ENCODE measurements around the gene THUMPD2.

THUMPD2 gene

GRCh38 chr2:39723497-39723896 is 55.6 kb downstream of the THUMPD2 start:
- Histone ChIP-seq H3K9ac (ENCODE audit: low read depth in 1 of 2, low read length in 2 of 2) (no peak overlapping the region), H3K9me3 (ENCODE audit: control insufficient read depth in 2 of 2, low read length in 2 of 2) (no peaks in the 10 kb centered on the region), H3K4me3 (ENCODE audit: low read length in 2 of 2) (no peak overlapping the region), H3K36me3 (ENCODE audit: control insufficient read depth in 2 of 2, insufficient read depth in 2 of 2, low read length in 2 of 2) (no peaks in the 10 kb centered on the region), H3K4me1 (ENCODE audit: control insufficient read depth in 2 of 2, insufficient read depth in 2 of 2, low read length in 2 of 2) (no peaks in the 10 kb centered on the region), H3K27ac (ENCODE audit: low read depth in 2 of 2, low read length in 2 of 2) (no peak overlapping the region), H3K27me3 (ENCODE audit: control insufficient read depth in 2 of 2, insufficient read depth in 2 of 2, low read length in 2 of 2) (no peaks in the 10 kb centered on the region)

DNA sequence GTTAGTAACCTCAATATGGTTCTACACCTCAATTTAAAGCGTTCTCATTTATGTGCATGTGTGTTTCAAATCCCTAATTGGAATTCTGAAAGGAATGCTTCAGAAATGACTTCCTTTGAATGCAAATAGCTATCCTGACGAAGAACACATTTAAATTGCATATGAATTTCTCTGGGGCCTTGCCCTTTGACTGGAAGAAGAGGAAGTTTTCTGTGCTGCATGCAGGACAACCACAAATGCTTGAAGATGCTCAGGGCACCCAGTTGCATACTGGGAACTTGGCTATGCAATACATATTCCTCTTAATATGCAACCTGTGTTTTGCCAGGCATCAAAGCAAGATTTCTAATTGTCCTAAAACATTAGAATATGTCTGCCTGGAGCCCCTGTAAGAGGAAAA is 58.1 kb downstream of the THUMPD2 start:
- Histone ChIP-seq H3K36me3 (ENCODE audit: control insufficient read depth in 2 of 2, insufficient read depth in 2 of 2, low read length in 2 of 2) (no peaks in the 10 kb centered on the region), H3K27ac (ENCODE audit: low read depth in 2 of 2, low read length in 2 of 2) (no peak overlapping the region), H3K9ac (ENCODE audit: low read depth in 1 of 2, low read length in 2 of 2) (no peak overlapping the region), H3K4me1 (ENCODE audit: control insufficient read depth in 2 of 2, insufficient read depth in 2 of 2, low read length in 2 of 2) (no peaks in the 10 kb centered on the region), H3K9me3 (ENCODE audit: control insufficient read depth in 2 of 2, low read length in 2 of 2) (no peaks in the 10 kb centered on the region), H3K27me3 (ENCODE audit: control insufficient read depth in 2 of 2, insufficient read depth in 2 of 2, low read length in 2 of 2) (no peaks in the 10 kb centered on the region), H3K4me3 (ENCODE audit: low read length in 2 of 2) (no peak overlapping the region)

GRCh38 chr2:39719317-39719716 is 59.7 kb downstream of the THUMPD2 start:
- Histone ChIP-seq H3K4me1 (ENCODE audit: control insufficient read depth in 2 of 2, insufficient read depth in 2 of 2, low read length in 2 of 2) (no peaks in the 10 kb centered on the region), H3K27me3 (ENCODE audit: control insufficient read depth in 2 of 2, insufficient read depth in 2 of 2, low read length in 2 of 2) (no peaks in the 10 kb centered on the region), H3K9me3 (ENCODE audit: control insufficient read depth in 2 of 2, low read length in 2 of 2) (no peaks in the 10 kb centered on the region), H3K27ac (ENCODE audit: low read depth in 2 of 2, low read length in 2 of 2) (no peak overlapping the region), H3K9ac (ENCODE audit: low read depth in 1 of 2, low read length in 2 of 2) (no peak overlapping the region), H3K4me3 (ENCODE audit: low read length in 2 of 2) (no peak overlapping the region), H3K36me3 (ENCODE audit: control insufficient read depth in 2 of 2, insufficient read depth in 2 of 2, low read length in 2 of 2) (no peaks in the 10 kb centered on the region)

DNA sequence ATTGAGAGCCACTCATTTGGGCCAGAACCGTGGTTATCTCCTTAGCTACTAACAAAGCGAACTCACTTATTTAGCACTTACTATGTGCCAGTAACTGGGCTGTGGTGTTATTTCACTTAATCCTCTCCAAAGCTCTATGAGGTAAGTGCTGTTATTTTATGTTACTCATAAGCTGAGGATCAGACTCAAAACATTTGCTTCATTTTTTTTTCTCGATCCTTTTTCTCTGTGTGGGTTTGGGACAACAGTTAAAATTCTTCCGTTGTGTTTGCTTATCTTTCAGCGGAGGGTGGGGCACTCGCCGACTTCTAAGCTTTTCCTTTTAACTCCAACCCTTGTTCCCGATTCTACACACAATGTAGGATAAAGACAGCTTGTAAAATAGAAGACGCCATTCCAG is 60.6 kb downstream of the THUMPD2 start:
- no peak overlapping the region for H3K27ac ChIP-seq (ENCODE audit: low read depth in 2 of 2, low read length in 2 of 2)
- H3K4me3 ChIP-seq (ENCODE audit: low read length in 2 of 2) = no peak overlapping the region
- no peaks in the 10 kb centered on the region for H3K9me3 ChIP-seq (ENCODE audit: control insufficient read depth in 2 of 2, low read length in 2 of 2)
- H3K9ac ChIP-seq (ENCODE audit: low read depth in 1 of 2, low read length in 2 of 2) = no peak overlapping the region
- H3K36me3 ChIP-seq (ENCODE audit: control insufficient read depth in 2 of 2, insufficient read depth in 2 of 2, low read length in 2 of 2) = no peaks in the 10 kb centered on the region
- H3K27me3 ChIP-seq (ENCODE audit: control insufficient read depth in 2 of 2, insufficient read depth in 2 of 2, low read length in 2 of 2) = no peaks in the 10 kb centered on the region
- H3K4me1 ChIP-seq (ENCODE audit: control insufficient read depth in 2 of 2, insufficient read depth in 2 of 2, low read length in 2 of 2) = no peaks in the 10 kb centered on the region

DNA sequence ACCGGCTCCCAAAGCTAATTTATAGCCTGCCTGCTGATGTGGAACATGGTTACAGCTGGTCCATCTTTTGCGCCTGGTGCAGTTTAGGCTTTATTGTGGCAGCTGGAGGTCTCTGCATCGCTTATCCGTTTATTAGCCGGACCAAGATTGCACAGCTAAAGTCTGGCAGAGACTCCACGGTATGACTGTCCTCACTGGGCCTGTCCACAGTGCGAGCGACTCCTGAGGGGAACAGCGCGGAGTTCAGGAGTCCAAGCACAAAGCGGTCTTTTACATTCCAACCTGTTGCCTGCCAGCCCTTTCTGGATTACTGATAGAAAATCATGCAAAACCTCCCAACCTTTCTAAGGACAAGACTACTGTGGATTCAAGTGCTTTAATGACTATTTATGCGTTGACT is 62.0 kb downstream of the THUMPD2 start:
- H3K27me3 ChIP-seq (ENCODE audit: control insufficient read depth in 2 of 2, insufficient read depth in 2 of 2, low read length in 2 of 2) = no peaks in the 10 kb centered on the region
- no peaks in the 10 kb centered on the region for H3K4me1 ChIP-seq (ENCODE audit: control insufficient read depth in 2 of 2, insufficient read depth in 2 of 2, low read length in 2 of 2)
- no peaks in the 10 kb centered on the region for H3K9me3 ChIP-seq (ENCODE audit: control insufficient read depth in 2 of 2, low read length in 2 of 2)
- no peak overlapping the region for H3K9ac ChIP-seq (ENCODE audit: low read depth in 1 of 2, low read length in 2 of 2)
- H3K36me3 ChIP-seq (ENCODE audit: control insufficient read depth in 2 of 2, insufficient read depth in 2 of 2, low read length in 2 of 2) = no peaks in the 10 kb centered on the region
- H3K4me3 ChIP-seq (ENCODE audit: low read length in 2 of 2) = no peak overlapping the region
- H3K27ac ChIP-seq (ENCODE audit: low read depth in 2 of 2, low read length in 2 of 2) = no peak overlapping the region

DNA sequence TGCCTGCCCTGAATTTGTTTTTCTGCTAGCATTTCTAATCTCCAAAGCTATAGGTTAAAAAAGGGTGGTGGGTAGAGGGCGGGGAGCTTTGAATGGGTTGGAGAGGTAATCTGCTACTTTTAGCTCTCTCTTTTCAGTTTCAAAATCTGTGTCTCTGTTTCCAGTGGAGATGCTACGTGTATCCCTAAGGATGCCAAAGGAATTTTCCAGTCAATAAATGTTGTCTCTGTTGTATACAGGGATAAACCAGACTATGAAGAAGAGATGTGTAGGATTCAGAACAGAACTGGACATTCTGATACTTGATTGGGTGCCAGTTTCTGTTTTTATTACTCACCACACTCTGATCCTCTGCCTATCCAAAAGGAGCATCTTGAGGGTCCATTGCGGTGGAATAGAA is 63.2 kb downstream of the THUMPD2 start:
- no peak overlapping the region for H3K4me3 ChIP-seq (ENCODE audit: low read length in 2 of 2)
- H3K9ac ChIP-seq (ENCODE audit: low read depth in 1 of 2, low read length in 2 of 2) = no peak overlapping the region
- H3K27me3 ChIP-seq (ENCODE audit: control insufficient read depth in 2 of 2, insufficient read depth in 2 of 2, low read length in 2 of 2) = no peaks in the 10 kb centered on the region
- no peaks in the 10 kb centered on the region for H3K9me3 ChIP-seq (ENCODE audit: control insufficient read depth in 2 of 2, low read length in 2 of 2)
- H3K27ac ChIP-seq (ENCODE audit: low read depth in 2 of 2, low read length in 2 of 2) = no peak overlapping the region
- no peaks in the 10 kb centered on the region for H3K36me3 ChIP-seq (ENCODE audit: control insufficient read depth in 2 of 2, insufficient read depth in 2 of 2, low read length in 2 of 2)
- H3K4me1 ChIP-seq (ENCODE audit: control insufficient read depth in 2 of 2, insufficient read depth in 2 of 2, low read length in 2 of 2) = no peaks in the 10 kb centered on the region

DNA sequence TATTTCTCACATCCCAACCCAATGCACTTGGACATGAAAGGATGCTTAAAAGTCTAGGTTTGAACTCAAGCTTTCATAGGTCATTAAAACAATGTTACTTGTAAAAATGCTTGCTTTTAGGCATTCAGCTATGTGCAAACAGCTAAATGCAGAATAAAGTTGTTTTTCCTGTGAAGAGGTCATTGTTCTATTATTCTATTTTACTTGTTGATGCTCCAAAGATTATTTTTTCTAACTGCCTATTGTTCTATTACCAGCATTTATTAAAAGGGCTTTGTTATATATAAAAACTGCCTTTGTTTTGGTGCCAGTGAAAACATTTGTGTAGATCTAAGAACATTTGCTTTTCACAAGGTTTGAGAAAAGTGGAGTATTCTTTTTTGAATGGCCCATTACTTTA is 64.0 kb downstream of the THUMPD2 start:
- H3K9ac ChIP-seq (ENCODE audit: low read depth in 1 of 2, low read length in 2 of 2) = no peak overlapping the region
- H3K27me3 ChIP-seq (ENCODE audit: control insufficient read depth in 2 of 2, insufficient read depth in 2 of 2, low read length in 2 of 2) = no peaks in the 10 kb centered on the region
- H3K9me3 ChIP-seq (ENCODE audit: control insufficient read depth in 2 of 2, low read length in 2 of 2) = no peaks in the 10 kb centered on the region
- no peaks in the 10 kb centered on the region for H3K36me3 ChIP-seq (ENCODE audit: control insufficient read depth in 2 of 2, insufficient read depth in 2 of 2, low read length in 2 of 2)
- no peak overlapping the region for H3K27ac ChIP-seq (ENCODE audit: low read depth in 2 of 2, low read length in 2 of 2)
- no peak overlapping the region for H3K4me3 ChIP-seq (ENCODE audit: low read length in 2 of 2)
- H3K4me1 ChIP-seq (ENCODE audit: control insufficient read depth in 2 of 2, insufficient read depth in 2 of 2, low read length in 2 of 2) = no peaks in the 10 kb centered on the region

- Histone ChIP-seq H3K9ac (ENCODE audit: low read depth in 1 of 2, low read length in 2 of 2) (no peak overlapping the region), H3K27ac (ENCODE audit: low read depth in 2 of 2, low read length in 2 of 2) (no peak overlapping the region), H3K4me3 (ENCODE audit: low read length in 2 of 2) (no peak overlapping the region), H3K9me3 (ENCODE audit: control insufficient read depth in 2 of 2, low read length in 2 of 2) (no peaks in the 10 kb centered on the region), H3K4me1 (ENCODE audit: control insufficient read depth in 2 of 2, insufficient read depth in 2 of 2, low read length in 2 of 2) (no peaks in the 10 kb centered on the region), H3K27me3 (ENCODE audit: control insufficient read depth in 2 of 2, insufficient read depth in 2 of 2, low read length in 2 of 2) (no peaks in the 10 kb centered on the region), H3K36me3 (ENCODE audit: control insufficient read depth in 2 of 2, insufficient read depth in 2 of 2, low read length in 2 of 2) (no peaks in the 10 kb centered on the region)
Measured at GRCh38 chr2:39712953-39713352, 66.1 kb downstream of the THUMPD2 start.

DNA sequence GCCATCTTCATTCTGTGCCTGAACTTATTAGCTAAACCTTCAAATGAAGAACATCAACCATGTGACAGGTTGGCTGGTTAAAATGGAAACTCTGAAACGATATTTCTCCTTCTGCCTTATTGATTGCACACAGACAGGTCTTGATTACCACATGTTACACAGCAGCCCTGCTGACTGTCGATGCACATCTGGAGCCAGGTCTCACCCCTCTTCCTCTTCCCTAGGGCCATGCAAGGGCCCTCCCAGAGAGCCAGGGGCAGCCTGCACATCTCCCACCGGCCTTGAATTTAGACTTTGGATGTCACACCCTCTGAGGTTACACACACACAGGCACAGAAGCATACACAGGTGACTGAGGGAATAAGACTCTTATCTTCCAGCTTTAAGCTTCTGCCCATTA is 68.3 kb downstream of the THUMPD2 start:
- no peak overlapping the region for H3K9ac ChIP-seq (ENCODE audit: low read depth in 1 of 2, low read length in 2 of 2)
- H3K4me1 ChIP-seq (ENCODE audit: control insufficient read depth in 2 of 2, insufficient read depth in 2 of 2, low read length in 2 of 2) = no peaks in the 10 kb centered on the region
- peaks cover 0 to 2% of the 10 kb centered on the region in 2 donors for H3K27me3 ChIP-seq (ENCODE audit: control insufficient read depth in 2 of 2, insufficient read depth in 2 of 2, low read length in 2 of 2)
- H3K36me3 ChIP-seq (ENCODE audit: control insufficient read depth in 2 of 2, insufficient read depth in 2 of 2, low read length in 2 of 2) = no peaks in the 10 kb centered on the region
- no peaks in the 10 kb centered on the region for H3K9me3 ChIP-seq (ENCODE audit: control insufficient read depth in 2 of 2, low read length in 2 of 2)
- no peak overlapping the region for H3K27ac ChIP-seq (ENCODE audit: low read depth in 2 of 2, low read length in 2 of 2)
- no peak overlapping the region for H3K4me3 ChIP-seq (ENCODE audit: low read length in 2 of 2)

- Histone ChIP-seq H3K4me3 (ENCODE audit: low read length in 2 of 2) (no peak overlapping the region), H3K9ac (ENCODE audit: low read depth in 1 of 2, low read length in 2 of 2) (no peak overlapping the region), H3K4me1 (ENCODE audit: control insufficient read depth in 2 of 2, insufficient read depth in 2 of 2, low read length in 2 of 2) (no peaks in the 10 kb centered on the region), H3K27me3 (ENCODE audit: control insufficient read depth in 2 of 2, insufficient read depth in 2 of 2, low read length in 2 of 2) (peaks cover 0 to 2% of the 10 kb centered on the region in 2 donors), H3K27ac (ENCODE audit: low read depth in 2 of 2, low read length in 2 of 2) (no peak overlapping the region), H3K36me3 (ENCODE audit: control insufficient read depth in 2 of 2, insufficient read depth in 2 of 2, low read length in 2 of 2) (no peaks in the 10 kb centered on the region), H3K9me3 (ENCODE audit: control insufficient read depth in 2 of 2, low read length in 2 of 2) (no peaks in the 10 kb centered on the region)
Measured at GRCh38 chr2:39708003-39708402, 71.1 kb downstream of the THUMPD2 start.

DNA sequence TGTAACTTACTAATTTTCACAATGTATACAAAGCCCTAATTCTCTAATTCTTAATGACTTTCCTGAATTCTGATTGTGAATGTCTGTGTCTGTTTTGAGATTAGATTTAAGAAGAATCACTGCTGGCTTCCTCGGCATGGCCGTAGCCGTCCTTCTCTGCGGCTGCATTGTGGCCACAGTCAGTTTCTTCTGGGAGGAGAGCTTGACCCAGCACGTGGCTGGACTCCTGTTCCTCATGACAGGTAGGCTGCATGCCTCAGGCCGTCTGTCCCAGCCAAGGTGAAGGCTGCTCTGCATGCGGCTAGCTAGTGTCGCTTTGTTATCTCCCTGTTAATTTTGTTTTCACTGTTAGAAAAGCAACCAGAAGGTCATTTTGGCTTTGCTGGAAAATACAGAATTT is 72.1 kb downstream of the THUMPD2 start:
- Histone ChIP-seq H3K9ac (ENCODE audit: low read depth in 1 of 2, low read length in 2 of 2) (no peak overlapping the region), H3K27me3 (ENCODE audit: control insufficient read depth in 2 of 2, insufficient read depth in 2 of 2, low read length in 2 of 2) (peaks cover 0 to 2% of the 10 kb centered on the region in 2 donors), H3K4me1 (ENCODE audit: control insufficient read depth in 2 of 2, insufficient read depth in 2 of 2, low read length in 2 of 2) (no peaks in the 10 kb centered on the region), H3K4me3 (ENCODE audit: low read length in 2 of 2) (no peak overlapping the region), H3K9me3 (ENCODE audit: control insufficient read depth in 2 of 2, low read length in 2 of 2) (peaks cover 3 to 4% of the 10 kb centered on the region in 2 donors), H3K27ac (ENCODE audit: low read depth in 2 of 2, low read length in 2 of 2) (no peak overlapping the region), H3K36me3 (ENCODE audit: control insufficient read depth in 2 of 2, insufficient read depth in 2 of 2, low read length in 2 of 2) (no peaks in the 10 kb centered on the region)

All from mucosa of rectum (tissue), 2 donors.